Stimulated activated CD8-positive, alpha-beta memory T cell treated with anti-CD3 and anti-CD28 coated beads, Interleukin-2, amount 100 ng/mL, for 48 hours (primary cell): ENCODE measurements around the gene GLI1.

ENCODE experiments used
- DNase-seq, 2 donors: peaks; one replicate each; pipeline ENCODE4 v3.0.0-alpha.2; 2020; ENCODE audit warnings: low read depth in 2 of 2

The GLI1 gene

DNA sequence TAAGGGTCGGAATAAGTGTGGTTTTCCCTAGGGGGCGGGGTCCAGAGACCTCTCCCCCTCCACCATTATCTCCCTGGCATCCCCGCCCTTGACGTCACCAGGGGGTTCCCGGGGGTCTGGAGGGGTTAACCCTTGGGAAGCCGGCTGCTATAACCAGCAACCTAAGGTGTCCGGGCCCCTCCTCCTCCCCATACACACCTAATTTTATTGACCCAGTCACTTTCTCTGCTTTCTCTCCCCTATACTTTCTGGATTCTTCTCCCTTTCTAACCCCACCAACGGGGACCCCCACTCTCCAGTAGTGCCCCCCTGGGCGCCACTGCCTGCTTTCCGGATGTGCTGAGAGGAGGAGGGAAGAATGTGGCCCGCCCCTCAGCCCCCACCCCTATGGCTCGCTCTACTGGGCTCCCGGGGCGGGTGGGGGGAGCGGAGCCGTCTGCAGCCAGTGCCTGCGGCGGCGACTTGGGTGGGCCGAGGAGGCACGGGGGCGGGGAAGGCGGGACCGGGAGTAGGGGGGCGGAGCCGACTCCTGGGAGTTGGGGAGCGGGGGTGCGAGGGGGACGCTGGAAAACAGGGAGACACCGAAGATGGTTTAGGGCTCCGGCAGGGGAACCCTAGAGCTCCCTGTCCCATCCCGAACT is 1.8 kb downstream of the GLI1 start:
- no peak for DNase-seq

- no peak for DNase-seq
Measured at GRCh38 chr12:57461917-57462250, 2.3 kb downstream of the GLI1 start.

GRCh38 chr12:57462251-57462911 is 2.8 kb downstream of the GLI1 start:
- peak; percentile 75 to 83 for DNase-seq

DNA sequence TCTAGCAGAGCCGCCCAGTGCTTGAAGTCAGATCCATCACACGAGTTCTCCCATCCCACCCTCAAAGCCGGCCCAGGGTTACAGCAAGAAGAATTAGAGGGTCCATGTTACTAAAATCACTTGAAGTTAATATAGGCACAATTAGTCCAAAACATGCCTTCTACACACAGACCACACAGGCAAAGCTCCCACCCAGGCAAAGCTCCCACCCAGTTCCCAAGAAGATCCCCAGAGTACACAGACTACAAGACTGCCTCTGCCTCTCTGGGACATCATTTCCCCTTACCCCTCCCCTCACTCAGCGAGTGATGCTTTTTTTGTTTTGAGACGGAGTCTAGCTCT is 3.3 kb downstream of the GLI1 start:
- DNase-seq, result no peak

- DNase-seq, result no peak
Measured at GRCh38 chr12:57464569-57464968, 5.0 kb downstream of the GLI1 start.

DNA sequence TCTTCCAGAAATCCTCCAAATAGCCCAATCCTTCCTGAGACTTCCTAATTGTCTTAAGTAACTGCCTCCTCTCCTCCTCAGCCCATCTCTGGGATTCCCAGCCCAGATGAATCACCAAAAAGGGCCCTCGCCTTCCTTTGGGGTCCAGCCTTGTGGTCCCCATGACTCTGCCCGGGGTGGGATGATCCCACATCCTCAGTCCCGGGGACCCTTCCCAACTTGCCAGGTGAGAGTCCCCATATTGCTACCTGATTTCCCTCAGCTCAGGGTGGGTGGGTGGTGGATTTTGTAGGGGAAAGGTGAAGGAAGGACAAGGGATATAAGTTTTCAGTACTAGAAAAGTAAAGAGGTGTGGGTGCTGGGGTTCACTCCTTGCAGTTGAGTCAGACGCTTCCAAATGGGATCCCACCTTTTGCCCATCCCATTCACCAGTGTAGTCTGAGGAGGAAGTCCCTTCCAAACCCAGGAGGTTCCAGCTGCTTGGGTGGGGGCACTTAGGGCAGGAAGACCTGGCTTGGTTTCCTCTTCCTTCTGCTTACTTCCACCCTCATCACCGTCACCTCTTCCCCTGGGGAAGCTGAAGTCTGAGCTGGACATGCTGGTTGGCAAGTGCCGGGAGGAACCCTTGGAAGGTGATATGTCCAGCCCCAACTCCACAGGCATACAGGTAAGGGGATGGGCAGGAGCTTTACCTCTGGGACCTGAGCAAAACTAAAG is 5.6 kb downstream of the GLI1 start:
- no peak for DNase-seq

DNA sequence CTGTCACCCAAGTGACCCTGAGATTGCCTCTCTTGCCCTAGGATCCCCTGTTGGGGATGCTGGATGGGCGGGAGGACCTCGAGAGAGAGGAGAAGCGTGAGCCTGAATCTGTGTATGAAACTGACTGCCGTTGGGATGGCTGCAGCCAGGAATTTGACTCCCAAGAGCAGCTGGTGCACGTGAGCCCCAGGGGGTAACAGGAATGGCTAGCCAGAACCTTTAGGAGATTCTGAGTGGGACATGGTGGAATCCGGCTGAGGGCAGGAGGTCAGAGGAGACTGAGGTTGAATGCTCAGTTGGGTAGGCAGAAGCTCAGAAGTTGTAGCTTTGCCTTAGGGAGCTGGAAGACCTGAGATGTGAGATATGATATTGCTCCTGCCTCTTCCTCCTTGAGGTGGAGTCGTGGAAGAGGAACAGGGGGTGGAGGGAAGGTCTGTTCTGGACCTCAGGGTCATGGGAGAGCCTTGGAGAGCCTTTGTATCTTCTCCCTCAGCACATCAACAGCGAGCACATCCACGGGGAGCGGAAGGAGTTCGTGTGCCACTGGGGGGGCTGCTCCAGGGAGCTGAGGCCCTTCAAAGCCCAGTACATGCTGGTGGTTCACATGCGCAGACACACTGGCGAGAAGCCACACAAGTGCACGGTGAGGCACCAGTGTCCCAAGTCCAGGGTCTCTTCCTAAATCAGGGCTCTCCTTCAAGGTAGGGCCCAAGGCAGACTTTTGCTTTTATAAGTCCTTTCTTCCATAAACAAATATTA is 6.3 kb downstream of the GLI1 start:
- DNase-seq, result no peak

DNA sequence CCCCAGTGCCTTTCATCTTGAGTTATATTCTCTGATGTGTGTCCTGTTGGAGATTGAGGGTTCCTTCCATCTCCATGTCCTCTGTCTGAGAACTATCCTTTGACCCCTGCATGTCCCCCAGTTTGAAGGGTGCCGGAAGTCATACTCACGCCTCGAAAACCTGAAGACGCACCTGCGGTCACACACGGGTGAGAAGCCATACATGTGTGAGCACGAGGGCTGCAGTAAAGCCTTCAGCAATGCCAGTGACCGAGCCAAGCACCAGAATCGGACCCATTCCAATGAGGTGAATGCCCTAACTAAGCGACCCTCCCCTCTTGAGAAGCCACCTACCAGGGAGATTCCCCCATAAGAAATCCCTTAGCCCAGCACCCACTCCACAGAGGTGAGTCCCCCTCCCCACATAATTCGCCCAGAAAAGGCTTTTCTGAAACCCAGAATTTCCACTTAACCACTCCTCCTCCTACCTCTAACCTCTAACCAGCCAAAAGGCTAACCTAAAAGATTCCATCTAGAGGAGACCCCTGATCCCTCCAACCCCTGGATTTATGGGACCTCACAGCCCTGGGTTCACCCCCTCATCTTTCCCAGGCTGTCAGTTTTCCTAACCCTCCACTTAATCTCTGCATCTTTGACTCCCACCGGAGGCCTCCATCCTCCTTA is 7.8 kb downstream of the GLI1 start:
- DNase-seq, result no peak

DNA sequence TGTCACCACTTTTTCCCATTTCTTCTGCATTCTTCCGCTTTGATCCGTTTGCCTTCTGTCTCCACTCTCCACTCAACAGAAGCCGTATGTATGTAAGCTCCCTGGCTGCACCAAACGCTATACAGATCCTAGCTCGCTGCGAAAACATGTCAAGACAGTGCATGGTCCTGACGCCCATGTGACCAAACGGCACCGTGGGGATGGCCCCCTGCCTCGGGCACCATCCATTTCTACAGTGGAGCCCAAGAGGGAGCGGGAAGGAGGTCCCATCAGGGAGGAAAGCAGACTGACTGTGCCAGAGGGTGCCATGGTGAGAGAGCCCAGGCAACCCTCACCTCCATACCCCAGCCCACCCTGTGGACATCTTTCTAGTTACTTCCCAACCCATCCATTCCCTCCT is 8.3 kb downstream of the GLI1 start:
- DNase-seq, result no peak

GRCh38 chr12:57469296-57470164 is 9.9 kb downstream of the GLI1 start:
- no peak for DNase-seq

DNA sequence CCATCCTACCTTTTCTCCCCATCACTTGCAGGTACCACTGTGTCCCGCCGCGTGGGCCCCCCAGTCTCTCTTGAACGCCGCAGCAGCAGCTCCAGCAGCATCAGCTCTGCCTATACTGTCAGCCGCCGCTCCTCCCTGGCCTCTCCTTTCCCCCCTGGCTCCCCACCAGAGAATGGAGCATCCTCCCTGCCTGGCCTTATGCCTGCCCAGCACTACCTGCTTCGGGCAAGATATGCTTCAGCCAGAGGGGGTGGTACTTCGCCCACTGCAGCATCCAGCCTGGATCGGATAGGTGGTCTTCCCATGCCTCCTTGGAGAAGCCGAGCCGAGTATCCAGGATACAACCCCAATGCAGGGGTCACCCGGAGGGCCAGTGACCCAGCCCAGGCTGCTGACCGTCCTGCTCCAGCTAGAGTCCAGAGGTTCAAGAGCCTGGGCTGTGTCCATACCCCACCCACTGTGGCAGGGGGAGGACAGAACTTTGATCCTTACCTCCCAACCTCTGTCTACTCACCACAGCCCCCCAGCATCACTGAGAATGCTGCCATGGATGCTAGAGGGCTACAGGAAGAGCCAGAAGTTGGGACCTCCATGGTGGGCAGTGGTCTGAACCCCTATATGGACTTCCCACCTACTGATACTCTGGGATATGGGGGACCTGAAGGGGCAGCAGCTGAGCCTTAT is 10.8 kb downstream of the GLI1 start:
- DNase-seq, result no peak

- DNase-seq, result no peak
Measured at GRCh38 chr12:57470970-57471656, 11.5 kb downstream of the GLI1 start.

DNA sequence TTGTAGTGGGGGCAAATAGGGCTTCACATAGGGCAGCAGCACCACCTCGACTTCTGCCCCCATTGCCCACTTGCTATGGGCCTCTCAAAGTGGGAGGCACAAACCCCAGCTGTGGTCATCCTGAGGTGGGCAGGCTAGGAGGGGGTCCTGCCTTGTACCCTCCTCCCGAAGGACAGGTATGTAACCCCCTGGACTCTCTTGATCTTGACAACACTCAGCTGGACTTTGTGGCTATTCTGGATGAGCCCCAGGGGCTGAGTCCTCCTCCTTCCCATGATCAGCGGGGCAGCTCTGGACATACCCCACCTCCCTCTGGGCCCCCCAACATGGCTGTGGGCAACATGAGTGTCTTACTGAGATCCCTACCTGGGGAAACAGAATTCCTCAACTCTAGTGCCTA is 12.1 kb downstream of the GLI1 start:
- no peak for DNase-seq

- no peak for DNase-seq
Measured at GRCh38 chr12:57472391-57472790, 12.8 kb downstream of the GLI1 start.

GRCh38 chr12:57473392-57473791 is 13.8 kb downstream of the GLI1 start:
- DNase-seq, result no peak

DNA sequence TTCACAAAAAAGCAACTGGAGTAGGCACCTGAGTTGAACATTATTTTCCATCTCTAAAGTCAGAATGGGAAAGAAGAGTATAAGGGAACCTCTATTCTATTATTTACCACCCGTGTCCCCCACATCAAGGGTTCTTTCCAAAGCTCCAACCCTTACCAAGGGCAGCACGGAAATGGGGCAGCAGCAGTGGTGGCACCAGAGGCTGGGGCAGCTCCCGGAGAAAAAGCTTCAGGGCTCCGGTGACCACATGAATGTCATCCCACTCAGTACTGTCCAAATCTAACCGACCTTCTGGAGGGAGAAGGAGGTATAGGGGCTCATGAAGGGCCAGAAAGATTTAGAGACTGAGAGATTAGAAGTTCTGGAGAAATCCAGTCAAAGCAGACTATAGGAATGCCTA is 14.3 kb downstream of the GLI1 start:
- no peak for DNase-seq

GRCh38 chr12:57474430-57474829 is 14.8 kb downstream of the GLI1 start:
- DNase-seq, result no peak

- DNase-seq, result no peak
Measured at GRCh38 chr12:57474862-57475261, 15.3 kb downstream of the GLI1 start.

DNA sequence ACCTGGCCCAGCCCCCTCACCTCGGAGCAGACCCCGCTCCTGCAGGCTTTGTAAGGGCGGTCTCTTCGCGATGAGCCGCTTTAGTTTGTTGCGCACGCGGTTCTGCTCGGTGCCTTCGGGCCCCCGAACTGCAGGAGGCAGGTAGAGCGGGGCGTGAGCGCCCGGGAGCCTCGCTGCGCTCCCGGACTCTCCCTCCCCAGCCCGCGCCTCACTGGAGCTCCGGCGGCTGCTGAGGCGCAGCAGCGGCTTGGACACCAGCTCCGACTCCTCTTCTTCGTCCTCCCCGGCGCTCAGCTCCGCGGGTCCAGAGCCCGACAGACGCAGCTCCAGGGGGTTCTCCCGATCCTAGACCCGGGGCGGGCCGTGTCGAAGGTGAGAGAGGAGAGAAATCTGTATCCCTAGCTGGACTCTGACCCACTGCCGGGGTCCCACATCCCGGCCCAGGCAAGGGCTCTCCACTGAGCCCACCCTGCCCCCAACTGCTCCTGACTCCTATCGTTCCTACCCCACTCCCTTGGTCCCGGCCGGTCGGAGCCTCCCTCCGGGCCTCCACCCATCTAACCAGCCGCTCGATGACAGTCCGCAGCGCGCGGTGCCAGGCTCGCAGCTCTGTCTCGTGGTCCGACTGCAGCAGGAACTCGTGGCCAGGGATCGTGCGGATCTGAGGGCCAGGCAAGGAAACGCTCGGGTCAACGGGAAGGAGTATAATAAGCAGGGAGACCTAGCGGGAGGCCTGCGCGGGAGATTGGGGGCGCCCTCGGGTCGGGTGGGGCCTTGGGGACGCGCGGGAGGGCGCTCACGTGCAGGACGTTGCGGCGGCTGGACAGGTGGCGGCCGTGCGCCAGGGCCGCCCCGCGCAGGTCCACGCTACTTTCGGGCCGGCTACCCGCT is 15.9 kb downstream of the GLI1 start:
- DNase-seq, result no peak
